Right atrium auricular region (tissue), 2 donors: ENCODE data around the gene TERT. TPM values are rescaled to one million over a fixed set of nuclear protein-coding genes. Genes with fewer than 3 reads are reported as not detected.

Experiments used
- DNase-seq: peaks from one replicate; pipeline ENCODE4 v3.0.0-alpha.2; 2019; ENCODE audit warnings: low spot score
- H3K27ac ChIP-seq, 2 donors: fragments of 200-600 bp; sonication (generic); 1 replicate in 1 of 2; 2 replicates in 1 of 2; pipeline ENCODE4 v1.5.1; 2016 to 2019
- H3K27me3 ChIP-seq, 2 donors: fragments of 200-600 bp; sonication (generic); one replicate each; pipeline versions ENCODE4 v1.5.1 to v1.6.0; 2017 to 2019
- H3K36me3 ChIP-seq: fragments of 200-600 bp; sonication (generic); one replicate; pipeline ENCODE4 v1.5.1; 2016
- H3K4me1 ChIP-seq, 2 donors: fragments of 200-600 bp; sonication (generic); one replicate each; pipeline versions ENCODE4 v1.5.1 to v1.6.0; 2017 to 2019
- H3K4me3 ChIP-seq, 2 donors: fragments of 200-600 bp; sonication (generic); 1 replicate in 1 of 2; 2 replicates in 1 of 2; pipeline ENCODE4 v1.5.1; 2017 to 2019; ENCODE audit warnings: mild to moderate bottlenecking in 1 of 2, moderate library complexity in 1 of 2
- H3K9me3 ChIP-seq, 2 donors: fragments of 200-600 bp; sonication (generic); one replicate each; pipeline ENCODE4 v1.5.1; 2019
- CTCF ChIP-seq, 2 donors: fragments of 200-600 bp; sonication (generic); IDR thresholded peaks; one replicate each; pipeline ENCODE4 v1.5.1; 2019; ENCODE audit warnings: antibody characterized with exemption in 2 of 2
- total RNA-seq, 2 donors: library from RNA; depleted of rRNA; stranded (reverse); fragments of >200 nt; gene quantifications; one replicate each; pipeline ENCODE4 v1.1.0, GENCODE V29; 2016

TERT gene
- total RNA-seq, 2 donors from 2014 or later: not detected

- no peaks in the 10 kb centered on the region for H3K4me1 ChIP-seq
- DNase-seq: no peak
- H3K27me3 ChIP-seq: no peaks in the 10 kb centered on the region
- TF ChIP-seq CTCF (IDR thresholded peaks at IDR 0.05): no peak
- H3K27ac ChIP-seq: no peak overlapping the region
- H3K9me3 ChIP-seq: no peaks in the 10 kb centered on the region
- no peaks in the 10 kb centered on the region for H3K36me3 ChIP-seq
- H3K4me3 ChIP-seq: no peak overlapping the region
These were observed 20.4 kb downstream of the TERT start for GRCh38 chr5:1274471-1274870.

GRCh38 chr5:1273745-1274144 is 21.1 kb downstream of the TERT start:
- no peaks in the 10 kb centered on the region for H3K27me3 ChIP-seq

GRCh38 chr5:1272201-1272600 is 22.7 kb downstream of the TERT start:
- H3K9me3 ChIP-seq: no peaks in the 10 kb centered on the region
- DNase-seq: no peak
- no peak overlapping the region for H3K27ac ChIP-seq
- no peaks in the 10 kb centered on the region for H3K27me3 ChIP-seq
- no peaks in the 10 kb centered on the region for H3K36me3 ChIP-seq
- no peak for TF ChIP-seq CTCF (IDR thresholded peaks at IDR 0.05)
- no peak overlapping the region for H3K4me3 ChIP-seq
- no peaks in the 10 kb centered on the region for H3K4me1 ChIP-seq

More at GRCh38 chr5:1273745-1274144, 21.1 kb downstream of the TERT start:
- H3K9me3 ChIP-seq: no peaks in the 10 kb centered on the region
- no peak overlapping the region for H3K4me3 ChIP-seq
- no peak for DNase-seq
- H3K27ac ChIP-seq: no peak overlapping the region
- H3K4me1 ChIP-seq: no peaks in the 10 kb centered on the region
- no peak for TF ChIP-seq CTCF (IDR thresholded peaks at IDR 0.05)
- no peaks in the 10 kb centered on the region for H3K36me3 ChIP-seq

GRCh38 chr5:1270933-1271914 is 23.6 kb downstream of the TERT start:
- no peak for TF ChIP-seq CTCF (IDR thresholded peaks at IDR 0.05)

GRCh38 chr5:1270426-1270825 is 24.4 kb downstream of the TERT start:
- Histone ChIP-seq H3K36me3 (no peaks in the 10 kb centered on the region), H3K27me3 (no peaks in the 10 kb centered on the region), H3K4me3 (no peak overlapping the region), H3K9me3 (no peaks in the 10 kb centered on the region), H3K4me1 (no peaks in the 10 kb centered on the region), H3K27ac (no peak overlapping the region)
- no peak for DNase-seq
- no peak for TF ChIP-seq CTCF (IDR thresholded peaks at IDR 0.05)

More at GRCh38 chr5:1270933-1271914, 23.6 kb downstream of the TERT start:
- no peak overlapping the region for H3K4me3 ChIP-seq
- no peaks in the 10 kb centered on the region for H3K9me3 ChIP-seq
- no peak overlapping the region for H3K27ac ChIP-seq
- no peaks in the 10 kb centered on the region for H3K27me3 ChIP-seq
- no peaks in the 10 kb centered on the region for H3K4me1 ChIP-seq
- no peaks in the 10 kb centered on the region for H3K36me3 ChIP-seq
- no peak for DNase-seq
